OCI-LY3 (cell line): Measurements from ENCODE around the gene CDC20B.
A peak's percentile ranks its signal among the peaks of the same experiment; 100 is the strongest.

ENCODE experiments used
- H2AFZ ChIP-seq: fragments of 200-600, 300-600 bp; shearing (Covaris generic); 2 replicates; pipeline ENCODE4 v1.6.0; 2014; ENCODE audit warnings: antibody characterized with exemption, low read depth, low read length
- H3K27ac ChIP-seq: fragments of 200-600, 300-600 bp; sonication (generic); 2 replicates; pipeline ENCODE4 v1.5.1; 2014; ENCODE audit warnings: mild to moderate bottlenecking, low read length, moderate library complexity, mixed read lengths
- H3K27me3 ChIP-seq: fragments of 200-600, 300-600 bp; sonication (generic); 2 replicates; pipeline ENCODE4 v1.6.1; 2014; ENCODE audit warnings: low read depth, low read length, mixed read lengths
- H3K36me3 ChIP-seq: fragments of 200-600, 300-600 bp; sonication (generic); replicated peaks from 2 replicates; pipeline ENCODE3; 2014; ENCODE audit warnings: low read depth, low read length, mixed read lengths
- H3K4me1 ChIP-seq: fragments of 300-600, 200-600 bp; sonication (generic); 2 replicates; pipeline ENCODE4 v1.6.1; 2014; ENCODE audit warnings: low read length, mixed read lengths
- H3K4me2 ChIP-seq: fragments of 200-600, 300-600 bp; sonication (generic); 2 replicates; pipeline ENCODE4 v1.6.1; 2014; ENCODE audit warnings: low read length, mixed read lengths
- H3K4me3 ChIP-seq: fragments of 300-600, 200-600 bp; sonication (generic); 2 replicates; pipeline ENCODE4 v1.5.1; 2014; ENCODE audit warnings: antibody characterized with exemption, mild to moderate bottlenecking, low read length, moderate library complexity
- H3K79me2 ChIP-seq: fragments of 300-600, 200-600 bp; shearing (Covaris generic); 2 replicates; pipeline ENCODE4 v1.6.1; 2014; ENCODE audit warnings: mild to moderate bottlenecking, low read length, mixed read lengths
- H3K9ac ChIP-seq: fragments of 300-600, 200-600 bp; shearing (Covaris generic); 2 replicates; pipeline ENCODE4 v1.6.0; 2014; ENCODE audit warnings: mild to moderate bottlenecking, low read length, moderate library complexity
- H3K9me3 ChIP-seq: fragments of 200-600, 300-600 bp; shearing (Covaris generic); 2 replicates; pipeline ENCODE4 v1.6.1; 2014; ENCODE audit warnings: low read length, mixed read lengths; ENCODE audit not compliant: insufficient read depth
- H4K20me1 ChIP-seq: fragments of 200-600, 300-600 bp; sonication (generic); 2 replicates; pipeline ENCODE4 v1.6.1; 2016; ENCODE audit warnings: low read length, mixed read lengths; ENCODE audit not compliant: insufficient read depth
- CTCF ChIP-seq: fragments of 200-600, 300-600 bp; sonication (generic); IDR thresholded peaks from 2 replicates; pipeline ENCODE4 v1.5.1; 2014; ENCODE audit warnings: antibody characterized with exemption, low read length, low read depth
- EZH2phosphoT487 ChIP-seq: fragments of 200-600 bp; shearing (Covaris generic); IDR thresholded peaks from 2 replicates; pipeline ENCODE4 v1.6.1; 2018; ENCODE audit warnings: antibody characterized with exemption, mixed run types, low read depth

Gene CDC20B

DNA sequence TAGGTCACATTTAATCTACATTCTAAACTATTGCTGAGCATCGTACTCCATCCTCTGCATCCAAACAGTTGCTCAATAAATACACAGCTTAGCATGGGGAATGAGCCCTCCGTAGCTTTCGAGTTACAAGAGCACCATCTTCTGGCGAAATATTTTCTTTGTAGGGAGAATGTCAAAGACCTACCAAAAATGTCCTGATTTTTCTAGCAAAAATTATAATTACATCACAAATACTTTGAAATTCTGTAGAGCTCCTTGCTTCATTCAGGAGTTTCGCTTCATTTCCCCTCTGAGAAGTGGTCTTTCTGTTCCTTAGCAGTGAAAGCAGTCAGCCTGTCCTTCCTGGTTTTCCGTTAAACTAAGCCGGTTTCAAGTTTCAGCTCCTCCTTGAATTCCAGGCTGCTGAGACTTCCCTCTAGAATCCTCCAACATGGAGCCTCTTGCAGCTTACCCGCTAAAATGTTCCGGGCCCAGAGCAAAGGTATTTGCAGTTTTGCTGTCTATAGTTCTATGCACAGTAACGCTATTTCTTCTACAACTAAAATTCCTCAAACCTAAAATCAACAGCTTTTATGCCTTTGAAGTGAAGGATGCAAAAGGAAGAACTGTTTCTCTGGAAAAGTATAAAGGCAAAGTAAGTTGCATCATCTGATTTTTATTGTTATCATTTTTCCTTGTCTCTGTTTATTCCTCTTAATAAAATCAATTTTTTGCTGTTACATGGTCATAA lies 13.0 kb downstream of the CDC20B start, which contains the start of gene GPX8:
TSS of gene GPX8 (plus strand) at position 409 of the 730 bp plus-strand sequence. CDS start at position 431, 22 bp downstream.
- Histone ChIP-seq H3K36me3 (no peaks in the 10 kb centered on the region), H3K4me3 (0 out of 2 replicates have a peak within 1 kb of the TSS, but pooled peaks have one; percentile 36), H4K20me1 (no peaks in the 10 kb centered on the region), H3K9me3 (no peaks in the 10 kb centered on the region), H3K27ac (no peak within 1 kb of the TSS), H3K79me2 (no peaks in the 10 kb centered on the region), H3K9ac (no peak within 1 kb of the TSS), H2AFZ (no peak within 1 kb of the TSS), H3K4me1 (no peaks in the 10 kb centered on the region), H3K4me2 (peak within 1 kb of the TSS; percentile 36; the same call in 1 of the 2 replicates), H3K27me3 (peaks cover 29% of the 10 kb centered on the region)
- TF ChIP-seq EZH2phosphoT487: no peak
- TF ChIP-seq CTCF: peak; percentile 67

- Histone ChIP-seq H3K4me2 (no peak overlapping the region), H3K27ac (no peak overlapping the region), H3K4me1 (no peaks in the 10 kb centered on the region), H3K79me2 (no peaks in the 10 kb centered on the region), H2AFZ (no peak overlapping the region), H3K9me3 (no peaks in the 10 kb centered on the region), H4K20me1 (no peaks in the 10 kb centered on the region), H3K4me3 (no peak overlapping the region), H3K36me3 (no peaks in the 10 kb centered on the region), H3K27me3 (peaks cover 39% of the 10 kb centered on the region), H3K9ac (no peak overlapping the region)
- TF ChIP-seq EZH2phosphoT487: no peak
Measured at GRCh38 chr5:55154873-55155272, 18.1 kb downstream of the CDC20B start.

- H4K20me1 ChIP-seq: no peaks in the 10 kb centered on the region
- no peaks in the 10 kb centered on the region for H3K4me1 ChIP-seq
- H3K9ac ChIP-seq: no peak overlapping the region
- TF ChIP-seq EZH2phosphoT487: no peak
- no peak overlapping the region for H3K27ac ChIP-seq
- no peak overlapping the region for H2AFZ ChIP-seq
- no peak overlapping the region for H3K4me2 ChIP-seq
- H3K9me3 ChIP-seq: no peaks in the 10 kb centered on the region
- H3K79me2 ChIP-seq: no peaks in the 10 kb centered on the region
- H3K4me3 ChIP-seq: no peak overlapping the region
- H3K36me3 ChIP-seq: no peaks in the 10 kb centered on the region
- H3K27me3 ChIP-seq: peaks cover 52% of the 10 kb centered on the region
Measured at GRCh38 chr5:55151923-55152842, 20.8 kb downstream of the CDC20B start.

GRCh38 chr5:55149308-55149795 lies 23.6 kb downstream of the CDC20B start:
- TF ChIP-seq EZH2phosphoT487 (no peak), CTCF (no peak)
- no peaks in the 10 kb centered on the region for H4K20me1 ChIP-seq
- H3K4me3 ChIP-seq: no peak overlapping the region
- H3K27me3 ChIP-seq: peaks cover 56% of the 10 kb centered on the region
- H3K27ac ChIP-seq: no peak overlapping the region
- no peak overlapping the region for H3K9ac ChIP-seq
- no peaks in the 10 kb centered on the region for H3K9me3 ChIP-seq
- H2AFZ ChIP-seq: no peak overlapping the region
- 0 out of 2 replicates have a peak, but pooled peaks cover 4% of the 10 kb centered on the region for H3K4me1 ChIP-seq
- H3K79me2 ChIP-seq: no peaks in the 10 kb centered on the region
- no peak overlapping the region for H3K4me2 ChIP-seq
- no peaks in the 10 kb centered on the region for H3K36me3 ChIP-seq
